ENCODE data around the gene RDH13.

RDH13 gene

DNA sequence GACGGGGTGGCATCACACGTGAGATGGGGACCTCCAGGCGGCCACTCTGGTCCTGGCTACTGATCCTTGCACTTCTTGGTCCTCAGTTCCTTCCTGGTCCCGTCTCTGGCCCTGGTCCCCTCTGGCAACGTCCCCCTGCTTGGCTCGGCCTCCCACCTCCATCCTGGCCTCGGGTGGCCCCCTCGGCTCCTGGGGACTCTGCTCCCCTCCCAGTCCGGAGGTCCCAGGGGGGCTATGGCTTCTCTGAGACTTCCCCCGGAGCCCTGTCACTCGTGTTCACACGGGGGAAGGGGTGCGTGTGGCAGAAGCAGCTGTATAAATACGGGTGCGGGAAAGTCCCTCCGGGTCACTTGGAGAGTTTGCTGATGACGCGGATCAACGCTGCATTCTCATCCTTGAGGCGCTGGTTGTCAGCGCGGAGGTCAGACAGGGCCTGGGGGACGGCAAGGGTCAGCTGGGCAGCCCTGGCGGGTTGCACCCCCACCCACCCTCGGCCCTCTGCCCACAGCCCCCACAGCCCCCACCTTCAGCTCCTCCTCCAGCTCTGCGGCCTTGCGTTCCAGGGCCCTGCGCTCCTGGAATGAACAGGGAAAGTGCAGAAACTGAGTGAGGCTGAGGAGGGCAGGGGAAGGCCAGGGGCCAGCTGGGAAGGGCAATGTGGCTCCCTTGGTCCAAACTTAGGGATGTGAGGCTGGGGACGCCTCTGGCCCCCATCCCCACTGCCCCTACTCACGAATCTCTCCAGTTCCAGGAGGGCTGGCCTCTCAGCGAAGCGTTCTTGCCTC lies 28.4 kb upstream of the RDH13 start:
- no peak for DNase-seq

DNA sequence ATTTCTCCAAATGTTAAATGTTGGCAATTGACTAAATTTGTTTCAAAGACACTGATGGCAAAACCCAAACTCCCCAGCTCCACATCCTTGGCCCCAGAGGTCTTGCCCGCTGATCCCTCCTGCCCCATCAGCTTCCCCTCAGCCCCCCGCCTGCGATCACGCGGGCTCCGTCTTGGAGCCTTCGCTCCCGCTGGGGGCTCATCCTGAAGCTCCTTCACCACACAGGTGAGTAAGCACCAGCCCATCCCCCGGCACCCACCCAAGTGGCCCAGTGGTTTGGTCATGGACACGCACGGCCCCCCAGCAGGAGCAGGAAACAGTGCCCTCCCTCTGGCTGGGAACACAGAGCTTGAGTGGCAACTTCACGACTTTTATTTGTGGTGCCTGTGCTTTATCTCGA lies 27.6 kb upstream of the RDH13 start:
- no peak for DNase-seq

DNA sequence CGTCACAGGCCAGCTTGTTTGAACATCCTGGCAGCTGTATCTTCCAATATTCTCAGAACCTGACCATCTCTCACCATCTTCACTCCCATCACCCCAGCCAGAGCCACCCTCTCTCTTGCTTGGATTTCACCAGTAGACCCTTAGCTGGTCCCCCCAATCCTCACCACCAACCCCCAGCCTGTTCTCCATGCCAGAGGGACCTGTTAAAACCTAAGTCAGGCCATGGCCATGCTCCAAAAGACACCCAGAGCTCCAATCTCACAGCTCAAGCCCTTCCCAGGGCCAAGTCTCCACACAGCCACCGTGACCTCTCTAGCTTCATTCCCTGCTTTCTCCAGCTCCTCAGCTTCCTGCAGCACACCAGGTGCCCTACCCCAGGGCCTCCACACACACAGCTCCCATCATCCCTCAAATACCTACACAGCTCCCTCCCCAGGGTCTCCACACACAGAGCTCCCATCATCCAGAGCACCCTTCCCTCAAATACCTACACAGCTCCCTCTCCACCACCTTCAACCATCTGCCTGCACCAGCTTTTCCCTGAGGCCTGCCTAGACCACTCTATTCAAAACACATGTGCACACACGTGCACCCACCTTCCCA lies 26.5 kb upstream of the RDH13 start:
- no peak for DNase-seq

DNA sequence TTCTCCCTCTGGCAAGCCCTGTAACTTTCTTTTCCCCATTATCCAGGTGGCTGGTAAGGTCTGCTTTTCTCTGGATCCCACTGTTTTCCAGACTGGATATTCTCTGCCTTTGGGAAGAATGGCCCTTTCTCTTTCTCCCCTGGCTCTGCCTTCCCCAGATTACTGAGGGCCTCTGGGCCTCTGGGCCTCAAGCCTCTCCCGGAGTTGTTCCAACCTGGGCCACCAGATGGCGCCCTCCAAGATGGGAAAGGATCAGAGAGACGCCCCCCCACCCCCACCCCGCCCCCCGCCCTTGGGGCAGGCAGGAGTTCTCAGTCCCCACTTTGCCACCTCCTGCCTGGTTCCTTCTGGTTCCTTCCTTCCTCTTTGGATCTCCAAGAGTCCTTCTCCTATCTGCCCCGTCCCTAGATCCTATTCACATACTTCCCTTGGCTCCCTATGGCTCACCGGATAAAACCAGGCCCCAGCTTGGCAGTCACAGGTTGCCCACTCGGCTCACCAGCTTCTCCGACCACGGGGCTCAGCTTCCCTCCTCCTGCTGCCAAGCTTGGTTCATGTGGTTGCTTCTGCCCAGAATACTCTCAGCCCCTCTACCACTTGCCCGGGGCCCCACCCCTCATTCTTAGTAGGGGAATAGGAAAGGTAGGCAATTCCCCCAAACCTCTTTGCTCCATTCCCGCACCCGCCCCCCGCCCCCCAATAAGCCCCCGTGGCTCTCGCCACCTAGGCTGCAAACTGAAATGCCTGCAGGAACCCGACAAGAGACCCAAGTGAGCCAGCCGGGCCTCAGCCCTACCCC lies 25.8 kb upstream of the RDH13 start:
- DNase-seq: peak; percentile 48

DNA sequence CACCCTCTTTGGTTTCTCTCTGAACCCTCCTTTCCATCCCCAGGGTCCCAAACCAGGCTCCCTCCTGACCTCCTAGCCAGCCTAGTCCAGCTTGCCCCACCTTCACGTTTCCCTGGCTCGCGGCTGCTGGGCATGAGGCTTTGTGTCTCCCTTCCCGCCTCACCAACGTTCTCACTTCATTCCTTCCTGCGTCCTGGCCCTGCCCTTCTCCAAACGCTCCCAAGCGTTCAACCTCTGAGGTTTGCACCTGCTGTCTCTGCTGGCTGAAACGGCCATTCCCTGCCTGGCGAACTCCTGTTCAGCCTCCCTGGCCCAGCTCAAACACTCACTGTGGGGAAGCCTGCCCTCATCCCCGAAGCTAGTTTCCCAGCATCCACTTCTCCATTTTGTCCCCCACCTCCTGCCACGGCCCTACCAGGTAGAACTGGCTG lies 25.1 kb upstream of the RDH13 start:
- DNase-seq: no peak

DNA sequence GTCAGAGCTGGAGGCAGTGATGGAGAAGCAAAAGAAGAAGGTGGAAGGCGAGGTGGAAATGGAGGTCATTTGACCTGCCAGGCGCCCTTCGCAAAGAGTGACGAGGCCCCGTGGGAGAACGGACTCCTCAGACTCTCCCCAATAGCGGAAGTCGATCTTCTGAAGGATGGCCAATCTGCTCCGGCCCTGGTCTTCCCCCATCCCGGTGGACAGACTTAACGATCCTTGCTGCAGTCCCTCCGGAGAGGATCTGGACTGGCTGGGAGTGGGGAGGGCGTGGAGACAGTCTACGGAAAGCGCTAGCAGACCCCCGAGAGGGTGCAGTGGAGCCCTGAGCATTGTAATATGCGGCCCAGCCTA lies 24.6 kb upstream of the RDH13 start:
- DNase-seq: no peak

DNA sequence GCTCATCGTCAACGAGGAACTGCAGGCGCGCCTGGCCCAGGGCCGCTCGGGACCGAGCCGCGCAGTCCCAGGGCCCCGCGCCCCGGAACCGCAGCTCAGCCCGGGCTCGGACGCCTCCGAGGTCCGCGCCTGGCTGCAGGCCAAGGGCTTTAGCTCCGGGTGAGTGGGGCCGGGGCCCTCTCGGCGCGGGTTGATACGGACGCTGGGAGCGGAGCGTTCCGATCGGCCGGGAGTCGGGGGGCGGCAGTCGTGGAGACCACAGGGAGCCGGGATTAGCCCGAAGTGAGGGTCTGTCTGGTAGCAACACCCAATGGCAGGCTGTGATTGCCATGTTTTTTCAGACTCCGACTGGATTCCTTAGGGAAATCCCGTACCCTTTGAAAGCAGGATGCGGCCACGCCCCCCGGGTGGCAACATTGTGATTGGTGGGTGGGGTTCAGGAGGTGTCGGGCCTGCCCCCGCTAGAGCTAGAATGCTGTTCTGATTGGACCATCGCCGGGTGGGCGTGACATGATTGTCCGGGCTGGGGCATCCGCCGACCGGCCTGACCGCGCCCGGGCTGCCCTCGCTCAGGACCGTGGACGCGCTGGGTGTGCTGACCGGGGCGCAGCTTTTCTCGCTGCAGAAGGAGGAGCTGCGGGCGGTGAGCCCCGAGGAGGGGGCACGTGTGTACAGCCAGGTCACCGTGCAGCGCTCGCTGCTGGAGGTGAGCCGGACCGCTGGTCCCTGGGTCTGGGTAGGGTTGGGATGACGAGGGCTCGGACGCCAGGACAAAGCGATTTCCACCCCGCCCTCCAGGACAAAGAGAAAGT lies 24.0 kb upstream of the RDH13 start:
- peak; percentile 74 for DNase-seq

DNA sequence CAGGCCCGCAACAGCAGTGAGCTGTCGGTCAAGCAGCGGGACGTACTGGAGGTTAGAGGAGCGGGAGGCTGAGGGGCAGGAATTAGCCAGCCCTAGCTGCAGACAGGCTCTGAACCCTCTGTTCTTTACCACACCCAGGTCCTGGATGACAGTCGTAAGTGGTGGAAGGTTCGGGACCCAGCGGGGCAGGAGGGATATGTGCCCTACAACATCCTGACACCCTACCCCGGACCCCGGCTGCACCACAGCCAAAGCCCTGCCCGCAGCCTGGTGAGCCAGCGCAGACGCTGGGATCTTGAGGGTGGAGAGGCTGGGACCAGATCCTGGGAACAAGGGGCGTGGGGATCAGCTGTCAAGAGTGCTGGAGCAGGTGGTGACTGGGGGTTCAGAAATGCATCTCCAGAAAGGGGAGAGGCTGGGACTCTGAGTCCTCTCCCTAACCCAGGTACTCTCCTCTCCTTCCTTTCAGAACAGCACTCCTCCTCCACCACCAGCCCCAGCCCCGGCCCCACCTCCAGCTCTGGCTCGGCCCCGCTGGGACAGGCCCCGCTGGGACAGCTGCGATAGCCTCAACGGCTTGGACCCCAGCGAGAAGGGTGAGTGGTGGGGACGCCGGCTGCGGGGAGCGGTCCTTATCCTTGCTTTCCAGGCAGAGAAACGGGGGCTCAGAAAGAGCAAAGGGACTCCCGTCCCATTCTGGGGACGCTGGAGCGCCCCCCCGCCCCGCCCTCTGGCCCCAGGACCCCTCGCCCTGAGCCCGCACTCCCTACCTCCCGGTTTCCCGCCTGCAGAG lies 23.2 kb upstream of the RDH13 start:
- DNase-seq: no peak

DNA sequence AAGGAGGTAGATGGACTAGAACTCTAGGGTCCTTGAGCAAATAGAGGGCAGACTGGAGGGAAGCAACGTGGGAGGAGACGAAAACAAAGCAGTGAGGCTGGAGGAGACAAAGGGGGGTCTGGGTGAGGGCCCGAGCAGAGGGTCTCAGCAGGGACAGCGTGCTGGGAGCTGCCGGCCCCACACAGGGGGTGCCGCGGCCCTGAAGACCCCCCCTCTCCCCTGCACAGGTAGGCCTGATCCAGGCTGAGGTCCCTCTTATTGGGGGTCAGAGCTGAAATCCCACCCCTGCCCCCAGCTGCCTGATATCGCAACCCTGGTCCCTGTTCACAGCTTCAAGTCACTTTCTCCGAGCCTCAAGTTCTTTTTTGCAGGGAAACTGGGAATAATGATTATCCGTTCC lies 21.5 kb upstream of the RDH13 start:
- DNase-seq: no peak

DNA sequence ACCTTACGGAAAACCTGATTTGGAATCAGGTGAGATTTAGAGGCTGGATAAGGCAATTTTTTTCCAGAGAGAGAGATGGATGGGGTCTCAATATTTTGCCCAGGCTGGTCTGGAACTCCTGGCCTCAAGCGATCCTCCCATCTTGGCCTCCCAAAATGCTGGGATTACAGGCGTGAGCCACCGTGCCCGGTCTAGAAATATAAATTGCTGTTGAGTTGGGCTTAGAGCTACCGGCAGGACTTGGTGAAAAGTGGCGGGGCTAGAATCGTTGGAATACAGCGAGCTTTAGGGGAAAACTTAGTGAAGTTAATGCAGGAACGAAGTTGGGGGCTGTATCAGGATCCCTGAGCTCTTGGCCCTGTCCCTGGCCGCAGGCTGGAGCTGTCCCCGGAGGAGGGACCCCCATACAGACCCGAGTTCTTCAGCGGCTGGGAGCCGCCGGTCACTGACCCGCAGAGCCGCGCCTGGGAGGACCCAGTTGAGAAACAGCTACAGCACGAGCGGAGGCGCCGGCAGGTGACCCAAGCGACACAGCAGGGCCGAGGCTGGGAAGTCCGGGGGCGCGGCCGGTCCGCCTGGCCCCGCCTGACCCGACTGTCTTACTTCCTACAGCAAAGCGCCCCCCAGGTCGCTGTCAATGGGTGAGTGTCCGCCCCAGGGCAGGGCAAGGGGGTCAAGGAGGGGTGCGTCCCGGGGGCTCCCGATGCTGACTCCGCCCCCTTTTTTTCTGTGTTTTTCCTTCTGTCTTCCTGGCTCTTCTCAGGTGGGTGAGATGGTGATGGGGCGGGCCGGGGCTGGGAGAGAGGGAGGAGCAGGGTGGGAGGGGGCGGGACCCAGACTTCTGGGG lies 20.3 kb upstream of the RDH13 start:
- no peak for DNase-seq

DNA sequence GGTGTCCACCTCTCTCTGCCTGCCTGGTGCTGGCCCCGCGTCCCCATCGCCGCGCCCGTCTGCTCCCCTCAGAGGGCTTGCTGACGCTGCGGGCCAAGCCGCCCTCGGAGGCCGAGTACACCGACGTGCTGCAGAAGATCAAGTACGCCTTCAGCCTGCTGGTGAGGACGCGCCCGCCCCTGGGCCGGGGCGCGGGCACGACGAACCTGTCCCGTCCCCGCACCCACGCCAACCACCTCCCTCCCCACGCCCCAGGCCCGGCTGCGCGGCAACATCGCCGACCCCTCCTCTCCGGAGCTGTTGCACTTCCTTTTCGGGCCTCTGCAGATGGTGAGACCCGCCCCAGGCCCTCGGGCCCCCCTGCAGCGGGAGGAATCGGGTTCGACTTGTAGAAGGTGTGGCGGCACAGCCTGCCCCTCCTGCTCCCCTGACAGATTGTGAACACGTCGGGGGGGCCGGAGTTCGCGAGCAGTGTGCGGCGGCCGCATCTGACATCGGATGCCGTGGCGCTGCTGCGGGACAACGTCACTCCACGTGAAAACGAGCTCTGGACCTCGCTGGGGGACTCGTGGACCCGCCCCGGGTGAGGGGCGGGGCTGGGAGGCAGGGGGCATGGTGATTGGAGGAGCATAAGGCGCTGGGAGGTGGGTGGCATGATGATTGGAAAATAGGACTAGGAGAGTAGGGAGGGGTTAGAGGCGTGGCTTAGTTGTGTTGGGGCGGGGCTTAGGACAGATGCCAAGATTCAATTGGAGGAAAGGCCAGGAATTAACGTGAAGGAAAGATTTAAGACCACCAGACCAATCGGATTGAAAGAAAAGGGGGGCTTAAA lies 19.3 kb upstream of the RDH13 start:
- no peak for DNase-seq

DNA sequence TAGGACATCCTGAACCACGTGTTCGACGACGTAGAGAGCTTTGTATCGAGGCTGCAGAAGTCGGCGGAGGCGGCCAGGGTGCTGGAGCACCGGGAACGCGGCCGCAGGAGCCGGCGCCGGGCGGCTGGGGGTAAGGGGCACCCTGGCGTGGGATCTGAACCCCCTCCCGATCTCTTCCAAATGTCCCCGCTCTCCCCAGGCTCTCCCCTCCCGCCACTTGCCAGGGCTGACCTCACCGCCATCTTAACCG lies 18.7 kb upstream of the RDH13 start:
- DNase-seq: no peak

DNA sequence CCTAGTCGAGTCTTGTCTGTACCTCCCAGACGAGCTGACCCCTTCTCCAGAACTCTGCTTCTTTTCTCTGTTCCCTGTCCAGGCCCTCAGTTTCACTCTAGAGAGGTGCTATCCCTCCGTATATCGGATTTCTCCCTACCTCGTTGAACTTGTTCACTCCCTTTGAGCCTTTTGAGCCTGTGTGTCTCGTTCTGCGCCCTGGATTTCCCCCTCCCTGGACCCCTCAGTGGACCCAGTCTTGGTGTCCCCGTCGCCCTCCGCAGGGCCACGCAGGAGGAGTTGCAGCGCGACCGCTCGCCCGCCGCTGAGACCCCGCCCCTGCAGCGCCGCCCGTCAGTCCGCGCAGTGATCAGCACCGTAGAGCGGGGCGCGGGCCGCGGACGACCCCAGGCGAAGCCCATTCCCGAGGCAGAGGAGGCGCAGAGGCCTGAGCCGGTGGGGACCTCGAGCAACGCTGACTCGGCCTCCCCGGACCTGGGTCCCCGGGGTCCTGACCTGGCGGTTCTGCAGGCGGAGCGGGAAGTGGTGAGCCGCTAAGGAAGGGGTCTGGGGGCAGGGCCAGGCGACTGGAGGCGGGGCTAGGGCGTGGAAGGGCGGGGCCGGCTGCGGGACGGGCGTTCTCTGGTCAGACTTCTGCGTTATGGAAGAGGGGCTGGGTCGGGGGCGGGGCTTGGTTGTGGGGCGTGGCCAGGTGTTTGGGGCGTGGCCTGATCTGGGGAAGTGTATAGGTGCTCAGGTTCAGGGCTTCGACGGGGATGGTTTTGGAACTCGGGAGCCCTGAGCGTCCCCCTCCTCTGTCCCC lies 18.2 kb upstream of the RDH13 start:
- DNase-seq: peak; percentile 70

DNA sequence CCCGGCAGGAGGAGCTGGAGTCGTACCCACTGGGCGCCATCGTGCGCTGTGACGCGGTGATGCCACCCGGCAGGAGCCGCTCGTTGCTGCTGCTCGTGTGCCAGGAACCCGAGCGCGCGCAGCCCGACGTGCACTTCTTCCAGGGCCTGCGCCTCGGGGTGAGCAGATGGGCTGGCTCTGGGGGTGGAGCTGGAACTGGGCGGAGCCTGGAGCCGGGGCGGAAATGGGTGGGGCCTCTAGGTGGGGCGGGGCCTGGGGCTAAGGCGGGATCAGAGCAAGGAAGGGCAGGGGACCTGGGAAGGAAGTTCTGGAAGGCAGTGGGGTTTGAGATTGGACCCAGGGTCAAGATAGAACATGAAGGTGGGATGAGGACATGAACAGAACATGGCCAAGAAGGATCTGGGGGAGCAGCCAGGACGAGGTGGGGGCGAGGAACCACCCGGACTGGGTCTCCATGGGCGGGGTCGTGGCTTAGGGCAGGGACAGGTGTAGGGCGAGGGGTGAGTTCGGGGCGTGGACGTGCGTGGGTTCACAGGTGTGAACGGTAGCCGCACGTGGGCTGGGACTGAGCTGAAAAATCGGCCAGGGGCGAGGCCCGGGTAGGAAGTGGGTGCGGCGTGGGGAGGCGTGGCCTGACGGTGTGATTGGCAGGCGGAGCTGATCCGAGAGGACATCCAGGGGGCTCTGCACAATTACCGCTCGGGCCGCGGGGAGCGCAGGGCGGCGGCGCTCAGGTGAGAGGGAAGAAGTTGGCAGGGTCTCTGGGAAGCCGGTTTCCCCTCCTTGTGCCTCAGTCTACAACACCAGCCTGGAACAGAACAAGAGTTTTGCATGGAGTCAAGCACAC lies 17.4 kb upstream of the RDH13 start:
- DNase-seq: peak; percentile 82

DNA sequence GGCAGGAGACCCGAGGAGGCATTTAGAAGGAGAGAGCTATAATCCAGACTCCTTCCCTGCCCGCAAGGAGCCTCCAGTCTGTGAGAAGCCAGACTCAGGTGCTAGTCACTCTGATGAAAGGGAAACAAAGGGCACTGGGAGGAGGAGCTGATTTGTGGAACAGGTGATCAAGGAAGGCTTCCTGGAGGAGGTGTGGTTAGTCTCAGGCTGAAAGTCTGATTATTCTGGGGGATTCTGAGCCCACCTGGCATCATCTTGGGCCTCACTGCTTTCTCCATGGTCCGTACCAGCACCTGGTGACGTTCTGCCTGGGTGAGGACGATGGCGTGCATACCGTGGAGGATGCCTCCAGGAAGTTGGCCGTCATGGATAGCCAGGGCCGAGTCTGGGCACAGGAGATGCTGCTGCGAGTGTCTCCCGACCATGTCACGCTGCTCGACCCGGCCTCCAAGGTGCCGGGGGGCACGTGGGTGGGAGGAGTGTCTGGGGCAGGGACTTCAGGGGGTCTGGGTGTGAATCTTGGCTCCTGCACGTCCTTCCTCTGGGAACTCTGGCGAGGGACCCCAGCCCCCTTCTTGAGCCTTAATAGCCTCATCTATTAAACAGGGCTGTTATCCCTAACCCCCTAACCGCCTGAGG lies 16.6 kb upstream of the RDH13 start:
- no peak for DNase-seq

DNA sequence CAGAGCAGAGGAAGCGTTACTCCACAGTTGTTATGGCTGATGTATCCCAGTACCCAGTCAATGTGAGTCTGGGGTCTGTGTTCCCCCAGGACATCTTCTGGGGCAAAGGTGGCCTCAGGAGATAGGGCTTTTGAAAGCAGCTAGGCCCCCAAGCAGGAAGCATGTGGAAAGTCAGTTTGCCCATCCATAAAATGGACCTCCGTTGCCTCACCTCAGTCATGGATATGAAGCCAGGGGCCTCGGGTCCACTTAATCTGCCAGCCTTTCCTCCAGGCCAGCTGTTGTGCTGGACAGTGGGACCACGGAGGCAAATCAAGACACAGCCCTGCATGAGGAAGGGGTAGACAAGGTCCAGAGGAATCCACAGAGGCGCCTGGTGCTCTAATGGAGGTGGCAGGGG lies 16.0 kb upstream of the RDH13 start:
- DNase-seq: no peak

DNA sequence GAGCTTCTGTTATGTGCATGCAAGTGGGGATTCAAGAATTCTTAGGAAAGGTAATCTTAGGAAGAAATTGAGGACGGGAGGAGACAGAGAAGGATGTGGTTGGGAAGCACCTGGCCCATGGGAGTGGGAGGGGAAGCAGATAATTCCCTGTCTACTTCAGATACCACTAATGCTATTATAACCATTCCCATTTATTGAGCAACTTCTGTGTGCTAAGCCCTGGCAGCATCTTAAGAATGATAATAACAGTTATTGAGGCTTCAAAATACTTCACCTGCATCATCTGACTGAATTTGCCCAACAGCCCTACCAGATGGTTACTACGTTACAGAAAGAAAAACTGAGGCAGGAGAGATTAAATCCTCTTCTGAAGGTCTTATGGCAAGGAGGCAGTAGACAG lies 14.2 kb upstream of the RDH13 start:
- no peak for DNase-seq

DNA sequence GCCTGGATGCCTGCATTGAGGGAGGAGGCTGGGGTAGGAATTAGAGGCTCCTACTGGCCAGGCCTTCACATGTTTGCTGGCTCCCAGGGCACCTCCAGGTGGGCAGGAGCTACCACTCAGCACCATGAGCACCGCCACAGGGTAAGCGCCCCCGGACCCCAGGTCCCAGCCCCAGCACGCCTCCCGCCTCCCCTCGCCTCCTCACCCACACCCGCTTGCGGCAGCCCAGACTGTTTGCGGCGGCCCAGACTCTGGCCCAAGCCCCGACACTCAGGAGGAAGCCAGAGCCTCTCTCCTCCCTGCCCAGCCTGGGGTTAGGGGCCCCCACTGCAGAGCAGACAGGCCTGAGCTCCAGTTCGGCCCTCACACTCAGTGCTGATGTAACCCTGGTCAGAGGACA lies 13.4 kb upstream of the RDH13 start:
- no peak for DNase-seq
